Measurements from ENCODE around the gene SLC2A4RG. TPM values are rescaled to one million over a fixed set of nuclear protein-coding genes. Genes with fewer than 3 reads are reported as not detected.
A peak's percentile ranks its signal among the peaks of the same experiment; 100 is the strongest.

SLC2A4RG gene
- 73.0 TPM for total RNA-seq

DNA sequence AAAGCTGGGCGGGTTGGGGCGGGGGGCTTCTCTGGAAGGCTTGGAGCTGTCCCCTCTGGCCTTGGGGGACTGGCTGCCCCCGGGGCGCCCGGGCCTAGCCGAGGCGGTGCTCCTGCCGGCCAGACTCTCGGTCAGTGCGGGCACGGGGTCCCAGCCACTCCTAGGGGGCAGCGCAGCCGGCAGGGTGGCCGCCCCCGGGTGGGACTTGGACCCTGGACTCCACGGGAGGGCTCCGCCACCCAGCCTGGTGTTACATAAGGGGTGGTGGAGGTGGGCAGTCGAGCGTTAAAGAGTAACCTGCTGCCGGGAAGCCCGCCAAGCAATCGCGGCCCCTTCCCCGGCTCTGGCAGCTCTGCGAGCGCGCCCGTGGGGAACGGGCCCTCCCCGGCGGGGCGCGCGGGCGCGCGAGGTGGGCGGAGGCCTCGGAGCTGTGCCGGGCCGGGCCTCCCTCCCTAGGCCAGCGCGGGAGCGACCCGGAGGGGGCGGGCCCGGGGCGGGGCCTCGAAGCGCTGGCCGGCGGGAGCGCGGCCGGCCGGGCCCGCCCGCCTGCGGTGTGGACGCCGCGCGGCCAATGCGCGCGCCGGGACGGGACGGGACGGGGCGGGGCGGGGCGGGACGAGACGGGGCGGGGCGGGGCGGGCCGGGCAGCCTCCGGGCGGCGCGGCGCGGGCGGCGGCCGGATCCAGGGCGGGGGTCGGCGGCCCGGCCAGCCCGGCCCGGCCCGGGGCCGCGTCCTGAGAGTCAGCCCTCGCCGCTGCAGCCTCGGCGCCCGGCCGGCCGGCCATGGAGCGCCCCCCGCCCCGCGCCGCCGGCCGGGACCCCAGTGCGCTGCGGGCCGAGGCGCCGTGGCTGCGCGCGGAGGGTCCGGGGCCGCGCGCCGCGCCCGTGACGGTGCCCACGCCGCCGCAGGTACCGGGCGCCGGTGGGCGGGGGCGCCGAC, at the start of gene SLC2A4RG:
Gene SLC2A4RG (plus strand): TSS at position 647 of the 940 bp plus-strand sequence. CDS start 137 bp downstream, at position 784.
- ATAC-seq, result peak; percentile 51
- intact Hi-C loops (cut with DNase I), result loop anchor here (10.0 kb wide), 1 partner anchor 75 kb away; no protein-coding TSS in a partner anchor
- peak; percentile 89 for DNase-seq (ENCODE audit: low spot score)

GRCh38 chr20:63690003-63690897, 49.3 kb upstream of the SLC2A4RG start:
- ATAC-seq, result no peak
- intact Hi-C loops (cut with DNase I), result no loop called here
- peak; percentile 63 for DNase-seq (ENCODE audit: low spot score)

DNA sequence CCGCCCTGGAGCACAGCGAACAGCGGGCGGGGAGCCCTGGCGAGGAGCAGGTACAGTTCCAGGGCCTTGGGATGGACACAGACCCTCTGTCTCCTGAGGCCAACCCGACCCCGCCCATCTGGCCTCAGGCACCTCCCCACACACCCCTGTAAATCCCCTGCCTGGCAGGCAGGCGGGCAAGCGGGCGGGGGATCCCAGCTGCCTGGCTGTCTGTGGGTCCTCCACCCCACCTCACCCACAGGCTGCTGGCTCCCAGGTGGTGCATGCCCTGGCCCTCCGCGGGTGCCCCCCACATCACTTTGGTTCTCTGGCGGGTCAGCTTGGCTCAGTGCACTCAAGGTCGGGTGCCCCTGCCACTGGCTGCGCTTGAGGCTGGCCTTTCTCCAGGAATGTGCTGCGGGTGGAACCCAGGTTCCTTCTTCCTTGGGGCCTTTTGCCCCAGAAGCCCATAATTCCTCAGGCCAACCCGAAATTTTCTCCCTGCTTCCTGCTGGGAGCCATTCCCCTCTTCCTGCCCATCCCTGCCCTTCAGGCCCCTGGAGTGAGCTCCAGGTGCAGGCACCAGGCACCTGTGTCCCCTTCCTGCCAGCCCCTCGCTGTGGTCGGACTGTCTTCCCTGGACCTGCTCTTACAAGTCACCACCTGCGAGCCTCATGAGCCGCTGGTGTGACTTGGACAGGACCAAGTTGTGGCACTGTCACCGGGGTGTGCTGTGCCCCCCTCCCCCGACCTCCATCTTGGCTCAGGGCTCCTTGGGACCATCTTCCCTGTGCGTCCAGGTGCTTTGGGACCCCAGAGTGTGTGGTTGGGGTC, 48.5 kb upstream of the SLC2A4RG start:
- intact Hi-C loops (cut with DNase I), result no loop called here
- DNase-seq (ENCODE audit: low spot score), result no peak
- ATAC-seq, result no peak

GRCh38 chr20:63691711-63692435, 47.7 kb upstream of the SLC2A4RG start:
- ATAC-seq (no peak), DNase-seq (ENCODE audit: low spot score) (peak; percentile 60)
- intact Hi-C loops (cut with DNase I), result no loop called here

GRCh38 chr20:63692436-63693082, 47.0 kb upstream of the SLC2A4RG start:
- peak; percentile 18 for ATAC-seq
- peak; percentile 64 for DNase-seq (ENCODE audit: low spot score)
- intact Hi-C loops (cut with DNase I), result no loop called here

DNA sequence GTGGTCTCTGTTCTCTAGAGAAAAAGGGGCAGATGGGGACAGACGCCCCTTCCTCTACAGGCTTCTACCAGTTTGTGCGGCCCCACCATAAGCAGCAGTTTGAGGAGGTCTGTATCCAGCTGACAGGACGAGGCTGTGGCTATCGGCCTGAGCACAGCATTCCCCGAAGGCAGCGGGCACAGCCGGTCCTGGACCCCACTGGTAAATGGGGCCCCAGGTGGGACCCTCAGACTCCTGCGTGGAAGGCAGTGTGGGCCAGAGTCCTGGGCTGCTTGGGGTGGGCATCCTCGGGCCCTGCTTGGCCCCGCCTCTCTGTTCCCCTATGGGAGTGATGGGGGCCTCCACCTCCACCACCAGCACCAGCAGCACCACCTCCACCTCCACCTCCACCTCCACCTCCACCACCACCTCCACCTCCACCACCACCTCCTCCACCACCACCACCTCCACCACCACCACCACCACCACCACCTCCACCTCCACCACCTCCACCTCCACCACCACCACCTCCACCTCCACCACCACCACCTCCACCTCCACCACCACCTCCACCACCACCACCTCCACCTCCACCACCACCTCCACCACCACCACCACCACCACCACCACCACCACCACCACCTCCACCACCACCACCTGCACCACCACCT, 46.4 kb upstream of the SLC2A4RG start:
- no peak for ATAC-seq
- intact Hi-C loops (cut with DNase I), result no loop called here
- DNase-seq (ENCODE audit: low spot score), result peak; percentile 57

GRCh38 chr20:63693733-63694583, 45.6 kb upstream of the SLC2A4RG start:
- DNase-seq (ENCODE audit: low spot score), result peak; percentile 51
- ATAC-seq, result no peak
- intact Hi-C loops (cut with DNase I), result no loop called here

DNA sequence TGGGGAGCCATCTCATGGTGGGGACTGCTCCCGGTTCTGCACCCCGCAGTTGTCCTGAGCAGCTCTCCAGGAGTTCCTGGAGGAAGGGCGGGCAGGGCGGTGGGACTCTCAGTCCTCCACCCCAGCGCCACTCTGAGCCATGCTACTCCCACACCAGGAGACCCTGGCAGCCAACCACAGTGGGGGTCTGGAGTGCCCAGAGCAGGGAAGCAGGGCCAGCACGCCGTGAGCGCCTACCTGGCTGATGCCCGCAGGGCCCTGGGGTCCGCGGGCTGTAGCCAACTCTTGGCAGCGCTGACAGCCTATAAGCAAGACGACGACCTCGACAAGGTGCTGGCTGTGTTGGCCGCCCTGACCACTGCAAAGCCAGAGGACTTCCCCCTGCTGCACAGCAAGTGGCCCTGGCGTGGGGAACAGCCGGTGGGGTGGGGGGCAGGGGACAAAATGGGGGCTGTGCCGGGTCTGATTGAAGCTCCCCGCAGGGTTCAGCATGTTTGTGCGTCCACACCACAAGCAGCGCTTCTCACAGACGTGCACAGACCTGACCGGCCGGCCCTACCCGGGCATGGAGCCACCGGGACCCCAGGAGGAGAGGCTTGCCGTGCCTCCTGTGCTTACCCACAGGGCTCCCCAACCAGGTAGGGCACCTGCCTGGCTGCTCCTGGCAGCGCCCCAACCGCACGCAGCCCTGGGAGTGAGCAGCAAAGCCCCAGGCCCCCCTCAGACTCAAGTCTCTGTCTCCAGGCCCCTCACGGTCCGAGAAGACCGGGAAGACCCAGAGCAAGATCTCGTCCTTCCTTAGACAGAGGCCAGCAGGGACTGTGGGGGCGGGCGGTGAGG, 44.8 kb upstream of the SLC2A4RG start:
- intact Hi-C loops (cut with DNase I), result no loop called here
- DNase-seq (ENCODE audit: low spot score) (peak; percentile 61), ATAC-seq (no peak)

DNA sequence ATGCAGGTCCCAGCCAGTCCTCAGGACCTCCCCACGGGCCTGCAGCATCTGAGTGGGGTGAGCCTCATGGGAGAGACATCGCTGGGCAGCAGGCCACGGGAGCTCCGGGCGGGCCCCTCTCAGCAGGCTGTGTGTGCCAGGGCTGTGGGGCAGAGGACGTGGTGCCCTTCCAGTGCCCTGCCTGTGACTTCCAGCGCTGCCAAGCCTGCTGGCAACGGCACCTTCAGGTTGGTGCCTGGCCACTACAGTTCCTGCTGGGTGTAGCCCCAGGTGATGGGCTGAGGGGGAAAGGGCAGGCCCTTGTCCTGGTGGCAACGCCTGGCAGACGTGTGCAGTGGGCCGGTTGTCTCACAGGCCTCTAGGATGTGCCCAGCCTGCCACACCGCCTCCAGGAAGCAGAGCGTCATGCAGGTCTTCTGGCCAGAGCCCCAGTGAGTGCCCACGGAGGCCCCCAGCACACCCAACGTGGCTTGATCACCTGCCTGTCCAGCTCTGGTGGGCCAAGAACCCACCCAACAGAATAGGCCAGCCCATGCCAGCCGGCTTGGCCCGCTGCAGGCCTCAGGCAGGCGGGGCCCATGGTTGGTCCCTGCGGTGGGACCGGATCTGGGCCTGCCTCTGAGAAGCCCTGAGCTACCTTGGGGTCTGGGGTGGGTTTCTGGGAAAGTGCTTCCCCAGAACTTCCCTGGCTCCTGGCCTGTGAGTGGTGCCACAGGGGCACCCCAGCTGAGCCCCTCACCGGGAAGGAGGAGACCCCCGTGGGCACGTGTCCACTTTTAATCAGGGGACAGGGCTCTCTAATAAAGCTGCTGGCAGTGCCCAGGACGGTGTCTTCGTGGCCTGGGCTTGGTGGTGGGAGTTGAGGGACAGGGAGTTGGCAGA, 43.9 kb upstream of the SLC2A4RG start:
- intact Hi-C loops (cut with DNase I), result no loop called here
- DNase-seq (ENCODE audit: low spot score) (peak; percentile 59), ATAC-seq (no peak)

DNA sequence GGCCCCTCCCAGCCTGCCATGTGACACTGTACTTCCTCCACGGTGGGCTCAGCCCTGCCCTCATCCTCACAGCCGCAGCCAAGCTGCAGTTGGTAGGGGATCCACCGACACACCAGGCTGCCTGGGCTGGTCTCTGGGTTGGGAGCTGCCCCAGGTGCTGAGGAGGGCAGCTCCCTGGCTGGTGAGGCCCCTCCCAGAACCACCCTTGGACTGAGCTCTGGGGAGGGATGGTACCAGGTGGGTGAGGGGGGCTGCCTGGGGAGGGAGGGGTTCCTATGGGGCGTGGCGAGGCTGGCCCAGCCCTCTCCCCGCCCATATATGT, 43.3 kb upstream of the SLC2A4RG start:
- intact Hi-C loops (cut with DNase I), result no loop called here
- DNase-seq (ENCODE audit: low spot score) (peak; percentile 59), ATAC-seq (no peak)

GRCh38 chr20:63696628-63697356, 42.8 kb upstream of the SLC2A4RG start, which contains the start of gene TNFRSF6B:
Gene TNFRSF6B, plus strand, starts transcription at chr20:63696652. Its CDS starts 116 bp downstream, at chr20:63696768.
- intact Hi-C loops (cut with DNase I), result no loop called here
- DNase-seq (ENCODE audit: low spot score) (peak; percentile 58), ATAC-seq (no peak)

GRCh38 chr20:63697357-63697867, 42.2 kb upstream of the SLC2A4RG start:
- DNase-seq (ENCODE audit: low spot score) (peak; percentile 60), ATAC-seq (no peak)
- intact Hi-C loops (cut with DNase I), result no loop called here

GRCh38 chr20:63697868-63698545, 41.6 kb upstream of the SLC2A4RG start:
- DNase-seq (ENCODE audit: low spot score) (peak; percentile 60), ATAC-seq (no peak)
- intact Hi-C loops (cut with DNase I), result no loop called here

Data from sciatic nerve (tissue), 2 donors.